ENCODE measurements around the gene UBE2L5.

The UBE2L5 gene

DNA sequence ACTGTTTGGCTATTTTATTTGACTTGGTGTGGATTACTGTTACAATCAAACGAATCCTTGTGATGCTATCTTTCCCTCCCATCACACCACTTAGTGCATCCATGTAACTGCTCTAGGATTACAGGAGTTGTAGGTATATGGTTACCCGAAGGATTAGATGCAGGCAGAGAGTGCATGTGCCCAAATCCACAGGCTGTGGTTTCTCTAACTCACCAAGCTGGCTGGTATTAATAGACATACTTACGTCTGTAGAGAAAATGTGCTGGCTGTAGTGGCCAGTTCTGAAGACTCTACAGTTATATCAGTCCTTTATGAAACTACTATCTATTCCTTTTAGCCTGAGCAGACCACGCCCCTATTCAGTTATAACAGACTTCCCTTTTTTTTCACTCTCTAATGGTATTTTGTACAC is 44.6 kb downstream of the UBE2L5 start:
- no peak for FAIRE-seq

DNA sequence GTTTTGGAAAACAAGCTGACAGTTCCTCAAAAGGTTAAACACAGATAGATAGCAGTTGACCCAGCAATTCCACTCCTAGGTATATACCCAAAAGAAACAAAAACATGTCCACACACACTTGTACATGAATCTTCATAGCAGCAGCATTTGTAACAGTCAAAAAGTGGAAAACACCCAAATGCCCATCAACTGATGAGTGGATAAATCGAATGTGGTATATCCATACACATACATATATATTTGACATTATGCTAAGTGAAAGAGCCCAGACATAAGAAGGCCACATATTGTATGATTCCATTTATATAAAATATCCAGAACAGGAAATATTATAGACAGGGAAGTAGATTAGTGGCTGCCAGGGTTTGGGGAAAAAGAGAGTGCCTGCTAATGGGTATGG is 51.4 kb downstream of the UBE2L5 start:
- FAIRE-seq (no peak), DNase-seq (ENCODE audit: low spot score) (no peak)

More for the DNA sequence above, 44.6 kb downstream of the UBE2L5 start:
- no peak for DNase-seq (ENCODE audit: low spot score)

GRCh38 chr13:30477346-30478195 is 55.3 kb downstream of the UBE2L5 start:
- no peak for DNase-seq (ENCODE audit: low spot score)
- FAIRE-seq: no peak

All from urothelium cell line (cell line).